H1 (cell line): ENCODE measurements around the gene POLR1D.

Source experiments
- BRCA1 ChIP-seq: IDR thresholded peaks from 2 replicates; pipeline ENCODE4 v1.6.1; 2012; ENCODE audit warnings: low read depth, low read length, improper control_type of control experiment
- EP300 ChIP-seq, 2 experiments: IDR thresholded peaks; 1 replicate in 1 of 2; 2 replicates in 1 of 2; pipeline ENCODE4 v1.6.1; 2011 to 2012; ENCODE audit warnings: low read depth in 2 of 2, low read length in 2 of 2, mild to moderate bottlenecking in 2 of 2, borderline replicate concordance in 1 of 2, inconsistent platforms in 1 of 2, moderate library complexity in 1 of 2
- EZH2 ChIP-seq: fragments of 200-600 bp; sonication (generic); IDR thresholded peaks from 2 replicates; pipeline ENCODE4 v1.7.1; 2012; ENCODE audit warnings: low read depth, mild to moderate bottlenecking, moderate library complexity, low read length, inconsistent platforms; ENCODE audit not compliant: severe bottlenecking
- KDM1A ChIP-seq: fragments of 200-600, 300-600 bp; sonication (generic); IDR thresholded peaks from 2 replicates; pipeline ENCODE4 v1.7.1; 2016; ENCODE audit warnings: mild to moderate bottlenecking, low read length, borderline replicate concordance
- PHF8 ChIP-seq: fragments of 200-600 bp; sonication (generic); conservative IDR thresholded peaks from 2 replicates; pipeline ENCODE4 v1.7.1; 2012; ENCODE audit warnings: low read depth, mild to moderate bottlenecking, inconsistent platforms, low read length, moderate library complexity
- POLR2A ChIP-seq, 2 experiments: IDR thresholded peaks; 1 replicate in 1 of 2; 2 replicates in 1 of 2; pipeline ENCODE4 v1.6.1; 2011; ENCODE audit warnings: low read depth in 2 of 2, low read length in 2 of 2, mild to moderate bottlenecking in 2 of 2; ENCODE audit errors: control extremely low read depth in 1 of 2
- SIN3A ChIP-seq, 2 experiments: IDR thresholded peaks in 1 of 2; conservative IDR thresholded peaks in 1 of 2; 2 replicates each; pipeline ENCODE4 v1.6.1; 2011 to 2012; ENCODE audit warnings: low read length in 2 of 2, improper control_type of control experiment in 1 of 2, low read depth in 1 of 2, mild to moderate bottlenecking in 1 of 2
- TCF12 ChIP-seq: IDR thresholded peaks from 2 replicates; pipeline ENCODE4 v1.6.1; 2011; ENCODE audit warnings: low read depth, mild to moderate bottlenecking, low read length
- TF ChIP-seq, protein P1 (sequence below), 3 experiments: IDR thresholded peaks; 1 replicate in 2 of 3; 2 replicates in 1 of 3; pipeline versions ENCODE4 v1.5.1 to v1.6.1; 2011; ENCODE audit warnings: low read length in 3 of 3, mild to moderate bottlenecking in 3 of 3, inconsistent platforms in 2 of 3, low read depth in 1 of 3, moderate library complexity in 1 of 3; ENCODE audit not compliant: insufficient read depth in 1 of 3; ENCODE audit errors: control extremely low read depth in 1 of 3
- TF ChIP-seq, protein P2 (sequence below): IDR thresholded peaks from 2 replicates; pipeline ENCODE4 v1.6.1; 2011; ENCODE audit warnings: low read depth, mild to moderate bottlenecking, low read length; ENCODE audit not compliant: insufficient read depth
- TF ChIP-seq, protein P3 (sequence below): IDR thresholded peaks from 2 replicates; pipeline ENCODE4 v1.6.1; 2011; ENCODE audit warnings: low read length, improper control_type of control experiment
- TF ChIP-seq, protein P4 (sequence below): IDR thresholded peaks from 2 replicates; pipeline ENCODE4 v1.6.1; 2012; ENCODE audit warnings: inconsistent platforms

- TF ChIP-seq, protein P1, sequence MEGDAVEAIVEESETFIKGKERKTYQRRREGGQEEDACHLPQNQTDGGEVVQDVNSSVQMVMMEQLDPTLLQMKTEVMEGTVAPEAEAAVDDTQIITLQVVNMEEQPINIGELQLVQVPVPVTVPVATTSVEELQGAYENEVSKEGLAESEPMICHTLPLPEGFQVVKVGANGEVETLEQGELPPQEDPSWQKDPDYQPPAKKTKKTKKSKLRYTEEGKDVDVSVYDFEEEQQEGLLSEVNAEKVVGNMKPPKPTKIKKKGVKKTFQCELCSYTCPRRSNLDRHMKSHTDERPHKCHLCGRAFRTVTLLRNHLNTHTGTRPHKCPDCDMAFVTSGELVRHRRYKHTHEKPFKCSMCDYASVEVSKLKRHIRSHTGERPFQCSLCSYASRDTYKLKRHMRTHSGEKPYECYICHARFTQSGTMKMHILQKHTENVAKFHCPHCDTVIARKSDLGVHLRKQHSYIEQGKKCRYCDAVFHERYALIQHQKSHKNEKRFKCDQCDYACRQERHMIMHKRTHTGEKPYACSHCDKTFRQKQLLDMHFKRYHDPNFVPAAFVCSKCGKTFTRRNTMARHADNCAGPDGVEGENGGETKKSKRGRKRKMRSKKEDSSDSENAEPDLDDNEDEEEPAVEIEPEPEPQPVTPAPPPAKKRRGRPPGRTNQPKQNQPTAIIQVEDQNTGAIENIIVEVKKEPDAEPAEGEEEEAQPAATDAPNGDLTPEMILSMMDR (IDR thresholded peaks at IDR 0.05; ENCODE audit: control extremely low read depth in 1 of 3, insufficient read depth in 1 of 3, low read depth in 1 of 3, low read length in 3 of 3), result no peak
- TF ChIP-seq, protein P2, sequence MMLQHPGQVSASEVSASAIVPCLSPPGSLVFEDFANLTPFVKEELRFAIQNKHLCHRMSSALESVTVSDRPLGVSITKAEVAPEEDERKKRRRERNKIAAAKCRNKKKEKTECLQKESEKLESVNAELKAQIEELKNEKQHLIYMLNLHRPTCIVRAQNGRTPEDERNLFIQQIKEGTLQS, result no peak
- TF ChIP-seq EZH2, result no peak
- TF ChIP-seq SIN3A (conservative IDR thresholded peaks at IDR 0.05 in 1 of 2, IDR thresholded peaks at IDR 0.05 in 1 of 2; ENCODE audit: low read depth in 1 of 2, low read length in 2 of 2), result no peak
- TF ChIP-seq, protein P3, sequence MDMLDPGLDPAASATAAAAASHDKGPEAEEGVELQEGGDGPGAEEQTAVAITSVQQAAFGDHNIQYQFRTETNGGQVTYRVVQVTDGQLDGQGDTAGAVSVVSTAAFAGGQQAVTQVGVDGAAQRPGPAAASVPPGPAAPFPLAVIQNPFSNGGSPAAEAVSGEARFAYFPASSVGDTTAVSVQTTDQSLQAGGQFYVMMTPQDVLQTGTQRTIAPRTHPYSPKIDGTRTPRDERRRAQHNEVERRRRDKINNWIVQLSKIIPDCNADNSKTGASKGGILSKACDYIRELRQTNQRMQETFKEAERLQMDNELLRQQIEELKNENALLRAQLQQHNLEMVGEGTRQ, result no peak
- TF ChIP-seq EP300 (IDR thresholded peaks at IDR 0.05; ENCODE audit: borderline replicate concordance in 1 of 2, low read depth in 2 of 2, low read length in 2 of 2), result no peak
- TF ChIP-seq PHF8, result no peak
- no peak for TF ChIP-seq TCF12
- TF ChIP-seq KDM1A, result no peak
- TF ChIP-seq, protein P4, sequence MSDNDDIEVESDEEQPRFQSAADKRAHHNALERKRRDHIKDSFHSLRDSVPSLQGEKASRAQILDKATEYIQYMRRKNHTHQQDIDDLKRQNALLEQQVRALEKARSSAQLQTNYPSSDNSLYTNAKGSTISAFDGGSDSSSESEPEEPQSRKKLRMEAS, result no peak
- TF ChIP-seq BRCA1, result no peak
- no peak for TF ChIP-seq POLR2A (IDR thresholded peaks at IDR 0.05; ENCODE audit: control extremely low read depth in 1 of 2, low read depth in 2 of 2, low read length in 2 of 2)
Observed at GRCh38 chr13:27595055-27595811, 26.5 kb upstream of the POLR1D start.
